D721Med (cell line): ENCODE data around the gene TTL.

Source experiments
- DNase-seq: peaks from one replicate; pipeline ENCODE4 v3.0.0; 2011; ENCODE audit warnings: low spot score; ENCODE audit not compliant: insufficient read length
- FAIRE-seq: peaks from 2 replicates; lab custom pipeline; 2011; peaks lifted over from hg19 to GRCh38; lab: Jason Lieb, UNC
- TF ChIP-seq, protein P1 (sequence below): IDR thresholded peaks from 2 replicates; pipeline ENCODE4 v1.5.1; 2012; ENCODE audit warnings: mild to moderate bottlenecking, control low read depth; ENCODE audit not compliant: insufficient read depth; ENCODE audit errors: missing control alignments

The TTL gene

GRCh38 chr2:112579241-112579640 lies 97.3 kb downstream of the TTL start:
- DNase-seq (no peak), FAIRE-seq (no peak)
- TF ChIP-seq, protein P1, sequence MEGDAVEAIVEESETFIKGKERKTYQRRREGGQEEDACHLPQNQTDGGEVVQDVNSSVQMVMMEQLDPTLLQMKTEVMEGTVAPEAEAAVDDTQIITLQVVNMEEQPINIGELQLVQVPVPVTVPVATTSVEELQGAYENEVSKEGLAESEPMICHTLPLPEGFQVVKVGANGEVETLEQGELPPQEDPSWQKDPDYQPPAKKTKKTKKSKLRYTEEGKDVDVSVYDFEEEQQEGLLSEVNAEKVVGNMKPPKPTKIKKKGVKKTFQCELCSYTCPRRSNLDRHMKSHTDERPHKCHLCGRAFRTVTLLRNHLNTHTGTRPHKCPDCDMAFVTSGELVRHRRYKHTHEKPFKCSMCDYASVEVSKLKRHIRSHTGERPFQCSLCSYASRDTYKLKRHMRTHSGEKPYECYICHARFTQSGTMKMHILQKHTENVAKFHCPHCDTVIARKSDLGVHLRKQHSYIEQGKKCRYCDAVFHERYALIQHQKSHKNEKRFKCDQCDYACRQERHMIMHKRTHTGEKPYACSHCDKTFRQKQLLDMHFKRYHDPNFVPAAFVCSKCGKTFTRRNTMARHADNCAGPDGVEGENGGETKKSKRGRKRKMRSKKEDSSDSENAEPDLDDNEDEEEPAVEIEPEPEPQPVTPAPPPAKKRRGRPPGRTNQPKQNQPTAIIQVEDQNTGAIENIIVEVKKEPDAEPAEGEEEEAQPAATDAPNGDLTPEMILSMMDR, result no peak

DNA sequence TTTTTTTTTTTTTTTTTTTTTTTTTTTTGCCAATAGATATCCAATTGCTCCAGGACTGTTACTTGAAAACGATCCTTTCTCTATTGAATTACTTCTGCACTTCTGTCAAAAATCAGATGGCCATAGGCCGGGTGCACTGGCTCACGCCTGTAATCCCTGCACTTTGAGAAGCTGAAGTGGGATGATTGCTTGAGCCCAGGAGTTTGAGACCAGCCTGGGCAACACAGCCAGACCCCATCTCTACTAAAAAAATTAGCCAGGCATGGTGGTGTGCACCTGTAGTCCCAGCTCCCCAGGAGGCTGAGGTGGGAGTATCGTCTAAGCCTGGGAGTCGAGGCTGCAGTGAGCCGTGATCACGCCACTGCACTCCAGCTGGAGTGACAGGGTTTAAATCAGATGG lies 98.1 kb downstream of the TTL start:
- DNase-seq, result no peak
- FAIRE-seq, result no peak
- TF ChIP-seq, protein P1, result no peak

DNA sequence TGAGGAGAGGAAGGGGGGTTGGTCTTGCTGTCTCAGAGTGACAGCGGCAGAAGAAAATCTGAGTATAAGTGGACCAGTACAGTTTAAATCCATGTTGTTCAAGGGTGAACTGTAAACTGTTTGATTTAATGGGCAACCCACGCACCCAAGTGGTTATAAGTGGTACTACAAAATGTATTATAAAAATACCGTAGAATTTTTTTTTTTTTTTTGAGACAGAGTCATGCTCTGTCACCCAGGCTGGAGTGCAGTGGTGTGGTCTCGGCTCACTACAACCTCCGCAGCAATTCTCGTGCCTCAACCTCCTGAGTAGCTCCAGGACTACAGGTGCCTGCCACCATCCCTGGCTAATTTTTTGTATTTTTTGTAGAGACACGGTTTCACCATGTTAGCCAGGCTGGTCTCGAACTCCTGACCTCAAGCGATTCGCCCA lies 100.4 kb downstream of the TTL start:
- no peak for DNase-seq
- no peak for FAIRE-seq
- TF ChIP-seq, protein P1, result peak; percentile 44

DNA sequence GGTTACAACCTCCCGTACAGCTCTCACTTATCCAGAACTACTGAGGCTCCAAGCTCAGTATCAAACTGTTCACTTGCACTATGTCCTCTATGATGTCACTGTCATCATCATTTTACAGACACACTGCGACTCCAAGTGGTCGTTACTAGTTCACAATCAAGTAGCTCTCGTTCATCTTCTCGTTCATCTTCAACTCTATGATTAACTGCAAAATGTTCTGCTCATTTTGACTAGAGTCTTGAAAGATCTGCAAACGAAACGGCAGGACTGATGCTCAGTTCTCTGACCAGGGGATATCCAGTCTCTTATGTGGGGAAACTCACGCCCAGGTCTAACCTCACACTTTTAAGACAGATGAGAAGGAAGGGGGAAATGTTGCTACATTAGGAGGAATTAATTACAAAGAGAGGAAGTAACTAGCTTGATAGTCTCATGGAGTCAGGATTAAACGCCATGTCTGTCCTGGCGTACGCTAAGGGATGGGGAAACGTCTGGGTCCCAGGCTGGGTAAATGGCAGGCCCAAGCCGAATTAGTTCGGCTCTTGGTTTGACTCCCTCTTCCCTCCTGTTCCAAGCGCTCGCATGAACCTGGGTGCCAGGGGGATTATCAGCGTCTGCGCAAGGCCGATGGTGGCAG lies 101.7 kb downstream of the TTL start:
- DNase-seq, result no peak
- TF ChIP-seq, protein P1, result peak; percentile 43
- FAIRE-seq, result no peak

GRCh38 chr2:112584134-112584890 lies 102.4 kb downstream of the TTL start, which contains the start of gene CHCHD5:
Gene CHCHD5 (plus strand): TSS chr2:112584609. CDS start chr2:112584648, 39 bp downstream.
- no peak for FAIRE-seq
- TF ChIP-seq, protein P1, result peak; percentile 27
- peak; percentile 53 for DNase-seq

- FAIRE-seq (no peak), DNase-seq (no peak)
- TF ChIP-seq, protein P1, result no peak
Measured at GRCh38 chr2:112584891-112585250, 102.9 kb downstream of the TTL start.

- DNase-seq (no peak), FAIRE-seq (no peak)
- TF ChIP-seq, protein P1, result no peak
Measured at GRCh38 chr2:112585400-112585799, 103.4 kb downstream of the TTL start.
